GM19467 (cell line): Measurements from ENCODE around the gene DAZ1.
"Not testable (repeated sequence)": the region's sequence is repeated elsewhere in the genome, so short reads cannot be mapped to it uniquely, and the experiment has no call there.

Source experiments
- ATAC-seq: cut with Tn5 transposase; IDR thresholded peaks from one replicate; pipeline ENCODE4 v1.9.1; 2021; ENCODE audit warnings: mild to moderate bottlenecking, moderate library complexity; ENCODE audit not compliant: unreplicated experiment

The DAZ1 gene

GRCh38 chrY:23198908-23199307 lies at the start of gene DAZ1:
Gene DAZ1, minus strand, starts transcription at chrY:23199008. Its CDS starts 208 bp downstream, at chrY:23198800.
- not testable (repeated sequence) for ATAC-seq

GRCh38 chrY:23219233-23219632 lies 20.4 kb upstream of the DAZ1 start, which contains the start of gene DAZ2:
Gene DAZ2, plus strand, starts transcription at chrY:23219533. Its CDS starts 208 bp downstream, at chrY:23219741.
- not testable (repeated sequence) for ATAC-seq

GRCh38 chrY:23210681-23211080 lies 11.9 kb upstream of the DAZ1 start:
- ATAC-seq, result not testable (repeated sequence)

- ATAC-seq, result not testable (repeated sequence)
Observed at GRCh38 chrY:23209802-23210495, 11.1 kb upstream of the DAZ1 start.

GRCh38 chrY:23207455-23207854 lies 8.6 kb upstream of the DAZ1 start:
- ATAC-seq, result not testable (repeated sequence)
